ENCODE measurements around the gene POU5F1. TPM values are rescaled to one million over a fixed set of nuclear protein-coding genes. Genes with fewer than 3 reads are reported as not detected.
"Not testable (repeated sequence)": the region's sequence is repeated elsewhere in the genome, so short reads cannot be mapped to it uniquely, and the experiment has no call there.

The POU5F1 gene
- total RNA-seq, 1 donor from 2014 or later, result 0.51 TPM

- intact Hi-C loops (cut with DNase I), result loop anchor here (5.0 kb wide), 1 partner anchor 37 kb away; the partner anchor contains the start of genes CCHCR1 and TCF19
- ATAC-seq (no peak), DNase-seq (ENCODE audit: missing footprints) (no peak)
Observed at GRCh38 chr6:31194061-31194834, 23.8 kb upstream of the POU5F1 start.

GRCh38 chr6:31193206-31193605 is 22.7 kb upstream of the POU5F1 start:
- DNase-seq (ENCODE audit: missing footprints) (no peak), ATAC-seq (no peak)
- intact Hi-C loops (cut with DNase I), result loop anchor here (5.0 kb wide), 1 partner anchor 36 kb away; the partner anchor contains the start of genes CCHCR1 and TCF19

- not testable (repeated sequence) for ATAC-seq
- intact Hi-C loops (cut with DNase I), result loop anchor here (1.0 to 5.0 kb wide), 2 partner anchors 35 to 55 kb away; partner anchors contain the start of genes CCHCR1 and TCF19
- DNase-seq (ENCODE audit: missing footprints), result peak; percentile 78
Observed at GRCh38 chr6:31192431-31193105, 22.1 kb upstream of the POU5F1 start.

- intact Hi-C loops (cut with DNase I), result loop anchor here (5.0 kb wide), 1 partner anchor 33 kb away; the partner anchor contains the start of genes CCHCR1 and TCF19
- DNase-seq (ENCODE audit: missing footprints), result no peak
- ATAC-seq, result no peak
Observed at GRCh38 chr6:31190488-31190887, 20.0 kb upstream of the POU5F1 start.

DNA sequence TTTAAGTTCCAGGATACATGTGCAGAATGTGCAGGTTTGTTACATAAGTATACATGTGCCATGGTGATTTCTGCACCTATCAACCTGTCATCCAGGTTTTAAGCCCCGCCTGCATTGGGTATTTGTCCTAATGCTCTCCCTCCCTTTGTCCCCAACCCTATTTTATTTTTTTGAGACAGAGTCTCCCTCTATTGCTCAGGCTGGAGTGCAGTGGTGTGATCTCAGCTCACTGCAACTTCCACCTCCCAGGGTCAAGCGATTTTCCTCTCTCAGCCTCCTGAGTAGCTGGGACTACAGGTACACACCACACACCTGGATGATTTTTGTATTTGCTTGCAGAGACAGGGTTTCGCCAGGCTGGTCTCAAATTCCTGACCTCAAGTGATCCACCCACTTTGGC is 18.7 kb upstream of the POU5F1 start:
- intact Hi-C loops (cut with DNase I); ATAC-seq; DNase-seq (ENCODE audit: missing footprints): not testable (repeated sequence)

DNA sequence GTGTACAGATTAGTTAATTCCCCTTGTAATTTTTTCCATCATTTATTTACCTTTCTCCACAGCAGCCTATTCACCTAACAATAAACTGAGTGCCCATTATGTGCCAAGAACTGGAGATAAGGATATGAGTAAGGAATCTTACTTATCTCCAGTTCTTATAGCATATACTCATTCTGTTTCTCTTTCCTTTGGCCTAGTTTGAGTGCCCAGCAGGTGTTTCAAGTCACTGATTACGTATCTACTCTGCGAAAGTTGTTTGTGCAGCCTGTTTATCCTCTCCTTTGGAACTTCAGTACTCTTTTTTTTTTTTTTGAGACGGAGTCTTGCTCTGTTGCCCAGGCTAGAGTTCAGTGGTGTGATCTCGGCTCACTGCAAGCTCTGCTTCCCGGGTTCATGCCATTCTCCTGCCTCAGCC is 17.3 kb upstream of the POU5F1 start:
- no peak for ATAC-seq
- no peak for DNase-seq (ENCODE audit: missing footprints)
- intact Hi-C loops (cut with DNase I), result no loop called here

GRCh38 chr6:31186052-31186734 is 15.7 kb upstream of the POU5F1 start:
- peak; percentile 69 for ATAC-seq
- peak; percentile 89 for DNase-seq (ENCODE audit: missing footprints)
- intact Hi-C loops (cut with DNase I), result no loop called here

DNA sequence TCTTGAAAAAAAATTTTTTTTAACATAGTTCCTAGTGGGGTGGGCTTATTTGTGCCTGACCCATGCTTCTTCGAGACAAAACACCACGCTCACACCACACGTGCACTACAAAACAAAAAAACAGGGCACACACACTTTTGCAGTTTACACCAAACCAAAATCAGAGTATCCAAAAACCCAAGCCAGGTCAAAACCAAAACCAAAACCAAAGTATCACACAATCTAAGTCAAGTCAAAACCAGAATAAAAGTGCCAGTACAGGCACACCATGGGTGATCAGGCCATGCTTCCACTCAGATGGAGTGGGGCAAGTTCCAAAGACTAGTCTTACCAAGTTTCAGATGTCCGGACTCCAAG is 15.2 kb upstream of the POU5F1 start:
- intact Hi-C loops (cut with DNase I); ATAC-seq: not testable (repeated sequence)

DNA sequence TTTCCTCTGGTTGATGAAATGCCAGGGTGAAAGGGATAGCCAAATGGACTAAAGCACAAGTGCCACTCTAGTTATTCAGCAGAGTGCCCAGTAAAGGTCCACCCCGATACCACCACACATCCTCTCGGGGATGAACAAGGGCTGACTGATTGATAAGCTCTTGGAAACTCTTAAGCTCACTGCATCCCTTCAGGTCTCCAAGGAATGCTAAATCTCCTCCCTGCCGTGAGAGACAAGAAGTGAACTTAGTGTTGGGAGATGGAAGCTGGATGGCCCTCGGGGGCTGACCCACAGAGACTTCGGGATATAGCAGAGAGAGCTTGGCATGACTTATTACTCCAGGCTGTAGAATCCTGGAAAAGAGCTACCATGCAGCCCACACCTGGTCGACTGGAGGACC is 13.4 kb upstream of the POU5F1 start:
- DNase-seq (ENCODE audit: missing footprints); intact Hi-C loops (cut with DNase I); ATAC-seq: not testable (repeated sequence)

More for the DNA sequence above, 15.2 kb upstream of the POU5F1 start:
- not testable (repeated sequence) for DNase-seq (ENCODE audit: missing footprints)

DNA sequence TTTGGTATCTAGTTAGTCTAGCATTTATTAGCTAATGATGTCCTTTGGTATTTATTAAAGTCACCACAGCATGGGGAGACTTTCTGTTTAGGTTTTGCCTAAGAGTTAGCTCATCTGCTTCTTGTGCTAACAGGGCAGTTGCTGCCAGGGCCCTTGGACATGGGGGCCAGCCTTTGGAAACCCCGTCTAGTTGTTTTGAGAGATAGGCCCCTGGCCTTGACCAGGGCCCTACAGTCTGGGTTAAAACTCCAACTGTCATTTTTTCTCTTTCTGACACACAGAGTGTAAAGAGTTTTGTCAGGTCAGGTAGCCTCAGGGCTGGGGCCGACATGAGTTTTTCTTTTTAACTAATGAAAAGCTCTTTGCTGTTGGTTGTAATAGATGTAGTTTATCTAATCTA is 12.8 kb upstream of the POU5F1 start:
- DNase-seq (ENCODE audit: missing footprints); intact Hi-C loops (cut with DNase I): not testable (repeated sequence)

DNA sequence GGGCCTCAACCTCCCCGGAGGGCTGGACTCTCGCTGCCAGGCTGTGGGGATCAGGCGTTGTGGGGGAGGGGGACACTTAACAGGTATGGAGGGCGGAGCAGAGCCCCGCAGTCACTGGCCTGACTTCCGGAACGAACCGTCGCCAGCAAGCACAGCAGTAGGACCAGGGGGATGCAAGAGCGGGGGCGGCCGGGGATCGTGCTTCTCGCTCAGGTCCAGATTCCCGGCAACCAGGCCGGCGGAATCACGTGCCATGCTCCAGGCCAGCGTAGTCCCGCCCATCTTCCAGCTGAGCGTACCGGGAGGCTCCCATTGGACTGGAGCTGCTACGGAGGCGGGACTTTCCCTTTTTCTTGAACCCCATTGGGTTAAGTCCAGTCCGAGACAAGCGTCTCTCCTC is 10.0 kb upstream of the POU5F1 start:
- intact Hi-C loops (cut with DNase I), result no loop called here
- ATAC-seq, result peak; percentile 97
- peak; percentile 82 for DNase-seq (ENCODE audit: missing footprints)

More for the DNA sequence above, 12.8 kb upstream of the POU5F1 start:
- ATAC-seq, result not testable (repeated sequence)

DNA sequence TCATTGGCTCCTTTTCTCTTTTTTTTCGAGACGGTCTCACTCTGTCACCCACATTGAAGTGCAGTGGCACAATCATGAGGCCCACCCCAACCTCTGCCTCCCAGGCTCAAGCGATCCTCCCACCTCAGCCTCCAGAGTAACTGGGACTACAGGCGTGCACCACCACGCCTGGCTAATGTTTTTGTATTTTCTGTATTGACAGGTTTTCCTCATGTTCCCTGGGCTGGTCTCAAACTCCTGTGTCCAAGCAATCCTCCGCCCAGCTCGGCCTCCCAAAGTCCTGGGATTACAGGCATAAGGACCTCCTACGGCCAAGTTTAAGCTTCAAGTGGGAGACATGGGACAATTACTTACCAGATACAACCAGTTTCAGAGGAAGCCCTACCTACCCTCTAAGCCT is 9.4 kb upstream of the POU5F1 start:
- intact Hi-C loops (cut with DNase I), result no loop called here
- DNase-seq (ENCODE audit: missing footprints) (no peak), ATAC-seq (no peak)

DNA sequence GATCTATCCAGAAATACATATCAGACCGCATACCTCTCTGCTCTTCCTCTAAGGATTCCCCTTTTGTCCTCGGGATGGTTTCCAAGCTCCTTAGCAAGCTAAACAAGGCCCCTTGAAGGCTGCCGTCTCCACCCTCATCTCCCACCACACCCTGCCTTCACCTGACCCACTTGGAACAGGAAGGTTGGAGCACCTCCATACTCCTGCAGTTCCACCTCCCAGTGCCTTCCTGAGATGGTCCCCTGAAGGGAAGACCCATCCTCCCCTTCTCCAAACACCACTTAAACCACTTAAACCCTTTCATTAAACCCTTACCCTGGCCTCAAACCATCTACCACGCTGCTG is 8.5 kb upstream of the POU5F1 start:
- intact Hi-C loops (cut with DNase I), result no loop called here
- no peak for ATAC-seq
- no peak for DNase-seq (ENCODE audit: missing footprints)

DNA sequence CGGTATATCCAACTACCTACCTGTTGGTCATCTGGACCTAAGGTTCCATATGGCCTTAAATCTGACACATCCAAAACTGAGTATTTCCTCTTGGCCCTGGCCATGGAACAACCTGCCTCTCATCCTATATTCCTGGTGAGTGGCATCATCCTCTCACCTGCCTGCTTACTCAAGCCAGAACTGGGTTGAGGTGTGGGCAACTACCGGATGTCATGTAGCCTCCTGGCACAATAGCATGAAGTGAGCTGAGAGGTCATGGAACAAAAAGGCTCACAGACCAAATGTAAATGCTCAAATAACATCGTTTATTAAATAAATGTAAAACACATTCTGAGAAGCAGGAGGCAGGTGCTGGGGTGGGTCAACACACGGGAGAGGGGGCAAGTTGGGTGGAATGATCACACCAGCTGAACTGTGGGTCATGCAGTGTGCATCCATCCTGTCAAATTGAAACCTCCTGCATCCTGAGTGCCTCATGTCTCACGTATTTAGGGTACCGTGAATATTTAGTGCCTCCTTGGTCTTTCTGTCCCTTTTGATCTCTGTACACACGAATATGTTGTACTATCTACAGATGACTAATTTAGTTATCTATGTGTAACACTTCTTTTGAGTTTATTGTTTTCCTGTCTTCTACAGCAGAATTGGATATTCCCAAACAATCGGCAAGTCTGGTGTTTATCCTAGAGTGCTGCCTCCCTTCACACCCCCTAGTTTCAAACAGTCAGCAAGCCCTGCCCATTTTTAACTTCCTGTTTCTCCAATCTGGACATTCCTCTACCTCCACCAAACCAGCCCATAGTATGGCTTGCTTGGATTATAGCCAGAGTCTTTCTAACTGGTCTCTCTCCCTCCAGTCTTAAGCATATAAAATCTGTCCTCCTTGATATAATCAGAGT is 7.9 kb upstream of the POU5F1 start:
- DNase-seq (ENCODE audit: missing footprints), result no peak
- ATAC-seq, result no peak
- intact Hi-C loops (cut with DNase I), result no loop called here

DNA sequence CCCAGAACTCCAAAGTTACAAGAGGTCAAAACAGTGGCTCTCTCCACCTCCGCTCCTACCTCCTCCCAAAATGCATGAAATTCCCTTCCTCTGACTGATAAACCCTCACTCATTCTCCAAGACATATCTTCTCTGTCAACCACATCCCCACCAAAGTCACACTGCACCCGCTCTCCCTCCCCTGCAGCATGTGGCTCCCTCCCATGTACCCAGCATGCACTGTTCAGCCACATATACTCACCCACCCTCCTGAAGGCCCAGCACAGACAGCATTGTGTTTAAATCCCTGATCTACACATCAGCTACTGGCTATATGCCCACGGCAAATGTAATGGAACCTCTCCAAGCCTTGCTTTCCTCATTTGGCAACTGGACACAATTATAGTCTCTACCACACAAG is 5.5 kb upstream of the POU5F1 start:
- no peak for ATAC-seq
- no peak for DNase-seq (ENCODE audit: missing footprints)
- intact Hi-C loops (cut with DNase I), result no loop called here

DNA sequence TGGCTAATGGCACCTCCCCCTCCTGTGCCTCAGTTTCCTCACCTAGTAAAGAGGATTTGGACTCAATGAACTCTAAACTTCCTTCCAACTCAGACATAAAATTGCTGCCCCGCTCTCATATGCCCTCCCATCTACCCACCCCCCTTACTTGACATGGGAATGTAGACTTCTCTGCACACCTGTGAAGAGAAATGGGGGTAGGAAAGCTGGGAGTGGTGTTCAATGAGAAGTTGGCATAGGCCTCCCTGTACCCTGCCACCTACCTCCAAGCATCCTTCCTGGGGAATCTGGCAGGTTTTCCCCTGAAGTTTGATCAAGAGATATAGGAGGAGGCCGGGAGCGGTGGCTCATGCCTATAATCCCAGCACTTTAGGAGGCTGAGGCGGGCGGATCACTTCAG is 3.9 kb upstream of the POU5F1 start:
- intact Hi-C loops (cut with DNase I), result no loop called here
- ATAC-seq, result no peak

DNA sequence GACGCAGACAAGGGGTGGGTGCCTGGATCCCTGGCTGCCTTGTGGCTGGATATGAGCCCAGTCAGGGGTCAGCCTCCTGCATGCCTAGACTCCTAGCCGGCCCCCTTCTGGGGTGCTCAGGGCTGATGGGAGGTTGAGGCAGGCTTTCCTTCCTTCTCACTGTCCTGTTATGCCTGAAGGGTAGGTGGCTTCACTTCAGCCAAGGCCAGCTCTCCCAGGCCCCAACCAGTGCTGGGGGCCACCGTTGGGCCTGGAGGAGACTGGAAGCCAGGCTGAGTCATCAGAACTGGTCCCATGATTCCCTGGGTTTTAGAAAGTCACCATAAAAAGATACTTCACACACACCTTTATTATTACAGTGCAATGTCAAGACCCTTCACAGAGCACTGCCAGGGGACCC is 2.9 kb upstream of the POU5F1 start:
- intact Hi-C loops (cut with DNase I), result no loop called here
- no peak for ATAC-seq
- no peak for DNase-seq (ENCODE audit: missing footprints)

More for the DNA sequence above, 3.9 kb upstream of the POU5F1 start:
- DNase-seq (ENCODE audit: missing footprints), result no peak

GRCh38 chr6:31172973-31173384 is 2.5 kb upstream of the POU5F1 start:
- no peak for ATAC-seq
- DNase-seq (ENCODE audit: missing footprints), result no peak
- intact Hi-C loops (cut with DNase I), result no loop called here

Measured in Right ventricle myocardium inferior (tissue), 1 donor.